Fibroblast of the aortic adventitia (primary cell): ENCODE results near the gene CEP72. TPM values are rescaled to one million over a fixed set of nuclear protein-coding genes. Genes with fewer than 3 reads are reported as not detected.

Experiments
- DNase-seq: peaks from one replicate; pipeline ENCODE4 v3.0.0-alpha.2; 2010; ENCODE audit warnings: low read depth
- H3K4me3 ChIP-seq: 2 replicates; pipeline ENCODE4 v1.5.1; 2011; ENCODE audit warnings: low read depth, mild to moderate bottlenecking, control low read depth, low read length, moderate library complexity
- CTCF ChIP-seq: IDR thresholded peaks from 2 replicates; pipeline ENCODE4 v1.5.1; 2011; ENCODE audit warnings: mild to moderate bottlenecking, low read length, control low read depth, inconsistent platforms; ENCODE audit not compliant: insufficient read depth
- total RNA-seq: library from RNA; depleted of rRNA; stranded (reverse); fragments of >200 nt; gene quantifications from 2 replicates; pipeline ENCODE4 v1.2.3, GENCODE V29; 2012; ENCODE audit warnings: low replicate concordance

CEP72 gene
- total RNA-seq, 1 donor, result 3.5 TPM

GRCh38 chr5:612498-613424, 621 bp downstream of the CEP72 start:
- peak; percentile 4 for DNase-seq
- no peak for TF ChIP-seq CTCF
- peak overlapping the region; percentile 76 for H3K4me3 ChIP-seq

GRCh38 chr5:616484-617039, 4.4 kb downstream of the CEP72 start:
- no peak overlapping the region for H3K4me3 ChIP-seq
- no peak for TF ChIP-seq CTCF
- DNase-seq, result no peak

GRCh38 chr5:617896-618295, 5.8 kb downstream of the CEP72 start:
- TF ChIP-seq CTCF, result no peak

GRCh38 chr5:618450-618849, 6.3 kb downstream of the CEP72 start:
- no peak for DNase-seq
- H3K4me3 ChIP-seq, result no peak overlapping the region
- TF ChIP-seq CTCF, result no peak

More at GRCh38 chr5:617896-618295, 5.8 kb downstream of the CEP72 start:
- no peak overlapping the region for H3K4me3 ChIP-seq
- DNase-seq, result no peak

GRCh38 chr5:619444-619843, 7.3 kb downstream of the CEP72 start:
- no peak for DNase-seq

GRCh38 chr5:620152-620551, 8.0 kb downstream of the CEP72 start:
- DNase-seq, result no peak
- no peak for TF ChIP-seq CTCF
- H3K4me3 ChIP-seq, result no peak overlapping the region

More at GRCh38 chr5:619444-619843, 7.3 kb downstream of the CEP72 start:
- no peak overlapping the region for H3K4me3 ChIP-seq
- TF ChIP-seq CTCF, result no peak
